Fibroblast of lung (primary cell): Measurements from ENCODE around the gene CTSC. TPM values are rescaled to one million over a fixed set of nuclear protein-coding genes. Genes with fewer than 3 reads are reported as not detected.

Source experiments
- DNase-seq, 2 donors: peaks; one replicate each; pipeline versions ENCODE4 v3.0.0 to v3.0.0-alpha.2; 2010; ENCODE audit warnings: low read depth in 2 of 2
- H2AFZ ChIP-seq: 2 replicates; pipeline ENCODE4 v1.5.1; 2012; ENCODE audit warnings: low read length, control low read depth, inconsistent platforms
- H3K27ac ChIP-seq: 2 replicates; pipeline ENCODE4 v1.5.1; 2011; ENCODE audit warnings: low read length, control low read depth; ENCODE audit not compliant: insufficient read depth
- H3K27me3 ChIP-seq: 2 replicates; pipeline ENCODE4 v1.5.1; 2011; ENCODE audit warnings: mild to moderate bottlenecking, low read length; ENCODE audit not compliant: control insufficient read depth, insufficient read depth
- H3K36me3 ChIP-seq: 2 replicates; pipeline ENCODE4 v1.5.1; 2011; ENCODE audit warnings: low read length; ENCODE audit not compliant: control insufficient read depth, insufficient read depth
- H3K4me1 ChIP-seq: 2 replicates; pipeline ENCODE4 v1.5.1; 2011; ENCODE audit warnings: low read length; ENCODE audit not compliant: control insufficient read depth, insufficient read depth; ENCODE audit errors: extremely low read depth
- H3K4me2 ChIP-seq: 2 replicates; pipeline ENCODE4 v1.5.1; 2011; ENCODE audit warnings: low read length, control low read depth; ENCODE audit not compliant: insufficient read depth; ENCODE audit errors: extremely low read depth
- H3K4me3 ChIP-seq, 4 experiments: fragments of 200-600 bp in 1 of 4; sonication (generic) in 1 of 4; replicated peaks in 1 of 4; 2 replicates each; pipeline ENCODE4 v1.5.1; 2011 to 2016; ENCODE audit warnings: low read length in 4 of 4, low read depth in 3 of 4, mild to moderate bottlenecking in 3 of 4, control low read depth in 2 of 4, inconsistent platforms in 1 of 4, mixed read lengths in 1 of 4; ENCODE audit not compliant: insufficient read depth in 1 of 4; ENCODE audit errors: control extremely low read depth in 1 of 4
- H3K79me2 ChIP-seq: 2 replicates; pipeline ENCODE4 v1.5.1; 2012; ENCODE audit warnings: mild to moderate bottlenecking, low read length, inconsistent platforms; ENCODE audit not compliant: control insufficient read depth, insufficient read depth
- H3K9ac ChIP-seq: 2 replicates; pipeline ENCODE4 v1.5.1; 2011; ENCODE audit warnings: mild to moderate bottlenecking, low read length, control low read depth; ENCODE audit not compliant: insufficient read depth
- H3K9me3 ChIP-seq: 2 replicates; pipeline ENCODE4 v1.5.1; 2012; ENCODE audit warnings: low read depth, low read length; ENCODE audit not compliant: control insufficient read depth, insufficient read depth
- H4K20me1 ChIP-seq: 2 replicates; pipeline ENCODE4 v1.5.1; 2011; ENCODE audit warnings: low read length; ENCODE audit not compliant: control insufficient read depth, insufficient read depth; ENCODE audit errors: extremely low read depth
- CTCF ChIP-seq, 2 donors: IDR thresholded peaks in 1 of 2; conservative IDR thresholded peaks in 1 of 2; 1 replicate in 1 of 2; 2 replicates in 1 of 2; pipeline ENCODE4 v1.5.1; 2011 to 2012; ENCODE audit warnings: low read length in 2 of 2, control low read depth in 1 of 2, inconsistent platforms in 1 of 2, low read depth in 1 of 2, mild to moderate bottlenecking in 1 of 2
- EZH2 ChIP-seq: IDR thresholded peaks from 2 replicates; pipeline ENCODE4 v1.5.1; 2012; ENCODE audit warnings: low read length, control low read depth, mild to moderate bottlenecking; ENCODE audit errors: missing control alignments
- polyA plus RNA-seq, 2 donors: library from polyadenylated mRNA; depleted of rRNA in 1 of 2; stranded (reverse) in 1 of 2; unstranded in 1 of 2; fragments of >200 nt; gene quantifications; 2 replicates each; pipeline ENCODE4 v1.2.1, GENCODE V29; 2011 to 2012; ENCODE audit warnings: missing spikeins in 1 of 2
- total RNA-seq: library from RNA; depleted of rRNA; stranded (reverse); fragments of >200 nt; gene quantifications from 2 replicates; pipeline ENCODE4 v1.2.1, GENCODE V29; 2014

CTSC gene
- total and polyA plus RNA-seq, 2 donors (not counting 1 experiment from before 2014, with no cell fraction given): 75.8 to 593 TPM

- Histone ChIP-seq H3K4me3 (no peak overlapping the region), H4K20me1 (no peaks in the 10 kb centered on the region), H3K27me3 (no peaks in the 10 kb centered on the region), H3K4me2 (peak overlapping the region; percentile 7), H3K9me3 (no peaks in the 10 kb centered on the region), H3K36me3 (no peaks in the 10 kb centered on the region), H3K9ac (no peak overlapping the region), H3K27ac (no peak overlapping the region), H3K79me2 (no peaks in the 10 kb centered on the region), H3K4me1 (no peaks in the 10 kb centered on the region), H2AFZ (no peak overlapping the region)
- no peak for DNase-seq
- TF ChIP-seq CTCF (conservative IDR thresholded peaks at IDR 0.05 in 1 of 2, IDR thresholded peaks at IDR 0.05 in 1 of 2; ENCODE audit: low read depth in 1 of 2, low read length in 2 of 2) (no peak), EZH2 (no peak)
Observed at GRCh38 chr11:88353835-88354496, 16.4 kb upstream of the CTSC start.

GRCh38 chr11:88353386-88353785 is 15.8 kb upstream of the CTSC start:
- no peak for DNase-seq
- Histone ChIP-seq H3K79me2 (no peaks in the 10 kb centered on the region), H3K4me3 (no peak overlapping the region), H3K9ac (no peak overlapping the region), H3K27me3 (no peaks in the 10 kb centered on the region), H3K9me3 (no peaks in the 10 kb centered on the region), H4K20me1 (no peaks in the 10 kb centered on the region), H3K36me3 (no peaks in the 10 kb centered on the region), H2AFZ (no peak overlapping the region), H3K4me1 (no peaks in the 10 kb centered on the region), H3K27ac (no peak overlapping the region), H3K4me2 (no peak overlapping the region)
- TF ChIP-seq EZH2: no peak
- no peak for TF ChIP-seq CTCF (conservative IDR thresholded peaks at IDR 0.05 in 1 of 2, IDR thresholded peaks at IDR 0.05 in 1 of 2; ENCODE audit: low read depth in 1 of 2, low read length in 2 of 2)

DNA sequence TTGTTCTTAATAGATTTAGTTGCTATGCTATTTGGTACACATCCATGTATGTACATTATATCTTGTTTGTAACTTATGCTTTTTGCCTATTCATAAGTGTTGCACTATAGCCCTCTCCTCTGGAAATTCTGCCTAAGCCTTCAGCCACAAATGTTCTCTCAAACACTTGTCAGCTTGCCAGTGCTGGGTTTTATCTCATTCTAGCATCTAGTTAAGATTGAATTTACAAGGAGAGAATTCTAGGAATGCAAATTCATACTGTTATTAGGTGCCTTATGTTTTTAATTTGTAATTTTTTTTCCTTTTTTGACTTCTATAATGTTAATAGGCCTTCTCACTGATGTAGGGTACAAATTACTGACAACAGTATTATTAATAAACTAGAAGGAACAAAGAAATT is 14.6 kb upstream of the CTSC start:
- Histone ChIP-seq H3K27me3 (no peaks in the 10 kb centered on the region), H3K4me1 (no peaks in the 10 kb centered on the region), H4K20me1 (no peaks in the 10 kb centered on the region), H3K4me2 (no peak overlapping the region), H2AFZ (no peak overlapping the region), H3K36me3 (no peaks in the 10 kb centered on the region), H3K4me3 (no peak overlapping the region), H3K27ac (no peak overlapping the region), H3K9me3 (no peaks in the 10 kb centered on the region), H3K9ac (no peak overlapping the region), H3K79me2 (no peaks in the 10 kb centered on the region)
- DNase-seq: peak; percentile 34 to 62
- no peak for TF ChIP-seq CTCF (conservative IDR thresholded peaks at IDR 0.05 in 1 of 2, IDR thresholded peaks at IDR 0.05 in 1 of 2; ENCODE audit: low read depth in 1 of 2, low read length in 2 of 2)
- no peak for TF ChIP-seq EZH2
